Activated gamma-delta T cell treated with Interleukin-2 at 50 U/mL for 16 hours (primary cell): ENCODE results near the gene CYS1.
A peak's percentile ranks its signal among the peaks of the same experiment; 100 is the strongest.
"Not testable (repeated sequence)": the region's sequence is repeated elsewhere in the genome, so short reads cannot be mapped to it uniquely, and the experiment has no call there.

Experiments used
- DNase-seq: peaks from one replicate; pipeline ENCODE4 v3.0.0-alpha.2; 2020

Gene CYS1

GRCh38 chr2:10045561-10046355 is 34.5 kb downstream of the CYS1 start:
- no peak for DNase-seq

GRCh38 chr2:10043906-10044601 is 36.2 kb downstream of the CYS1 start:
- DNase-seq, result peak; percentile 85

- DNase-seq, result peak; percentile 72
Measured at GRCh38 chr2:10043256-10043905, 36.8 kb downstream of the CYS1 start, which contains the start of gene KLF11. Gene KLF11 (plus strand): TSS chr2:10043550. CDS start chr2:10043717, 167 bp downstream.

- DNase-seq, result peak; percentile 25
Measured at GRCh38 chr2:10042301-10043161, 37.7 kb downstream of the CYS1 start.

GRCh38 chr2:10041711-10042110 is 38.5 kb downstream of the CYS1 start:
- DNase-seq, result no peak

GRCh38 chr2:10039658-10040410 is 40.4 kb downstream of the CYS1 start:
- no peak for DNase-seq

GRCh38 chr2:10038716-10039115 is 41.5 kb downstream of the CYS1 start:
- no peak for DNase-seq

- DNase-seq, result no peak
Measured at GRCh38 chr2:10038123-10038522, 42.1 kb downstream of the CYS1 start.

GRCh38 chr2:10036095-10036884 is 43.9 kb downstream of the CYS1 start:
- DNase-seq, result no peak

- no peak for DNase-seq
Measured at GRCh38 chr2:10035633-10036032, 44.6 kb downstream of the CYS1 start.

GRCh38 chr2:10035053-10035422 is 45.2 kb downstream of the CYS1 start:
- DNase-seq, result no peak

GRCh38 chr2:10034333-10035052 is 45.7 kb downstream of the CYS1 start:
- no peak for DNase-seq

GRCh38 chr2:10033251-10034006 is 46.8 kb downstream of the CYS1 start:
- no peak for DNase-seq

GRCh38 chr2:10032746-10033105 is 47.5 kb downstream of the CYS1 start:
- no peak for DNase-seq

GRCh38 chr2:10031886-10032745 is 48.1 kb downstream of the CYS1 start:
- DNase-seq, result no peak

GRCh38 chr2:10030798-10031197 is 49.4 kb downstream of the CYS1 start:
- not testable (repeated sequence) for DNase-seq

GRCh38 chr2:10030311-10030736 is 49.9 kb downstream of the CYS1 start:
- no peak for DNase-seq

- no peak for DNase-seq
Measured at GRCh38 chr2:10029875-10030223, 50.4 kb downstream of the CYS1 start.
